Body of pancreas (tissue), 4 donors: Measurements from ENCODE around the gene IGLL5.

Experiments used
- CTCF ChIP-seq, 7 experiments: fragments of 450-650 bp in 4 of 7; fragments of 200-600 bp in 3 of 7; sonication (generic) in 3 of 7; IDR thresholded peaks; one replicate each; pipeline ENCODE4 v1.5.1; 2016 to 2019; ENCODE audit warnings: antibody characterized with exemption in 7 of 7
- POLR2A ChIP-seq, 3 donors: fragments of 450-650 bp; IDR thresholded peaks; one replicate each; pipeline ENCODE4 v1.6.1; 2016; ENCODE audit warnings: antibody characterized with exemption in 3 of 3, mild to moderate bottlenecking in 2 of 3

GRCh38 chr22:22939588-22940368, 52.2 kb downstream of the IGLL5 start:
- TF ChIP-seq CTCF (IDR thresholded peaks at IDR 0.05) (no peak), POLR2A (IDR thresholded peaks at IDR 0.05) (no peak)
